GM12864 (cell line): ENCODE data around the gene KRTAP9-9.
"Not testable (repeated sequence)": the region's sequence is repeated elsewhere in the genome, so short reads cannot be mapped to it uniquely, and the experiment has no call there.

Source experiments
- DNase-seq: peaks from one replicate; pipeline ENCODE4 v3.0.0-alpha.2; 2011; ENCODE audit warnings: low read depth
- H3K4me3 ChIP-seq: 2 replicates; pipeline ENCODE4 v1.5.1; 2011; ENCODE audit warnings: mild to moderate bottlenecking, low read depth, low read length, control low read depth
- TF ChIP-seq, protein P1 (sequence below): IDR thresholded peaks from 2 replicates; pipeline ENCODE4 v1.5.1; 2011; ENCODE audit warnings: low read depth, mild to moderate bottlenecking, moderate library complexity, low read length, control low read depth, inconsistent platforms; ENCODE audit errors: missing control alignments

KRTAP9-9 gene

GRCh38 chr17:41230094-41230493, 25.1 kb upstream of the KRTAP9-9 start:
- no peak overlapping the region for H3K4me3 ChIP-seq
- DNase-seq, result no peak
- TF ChIP-seq, protein P1, sequence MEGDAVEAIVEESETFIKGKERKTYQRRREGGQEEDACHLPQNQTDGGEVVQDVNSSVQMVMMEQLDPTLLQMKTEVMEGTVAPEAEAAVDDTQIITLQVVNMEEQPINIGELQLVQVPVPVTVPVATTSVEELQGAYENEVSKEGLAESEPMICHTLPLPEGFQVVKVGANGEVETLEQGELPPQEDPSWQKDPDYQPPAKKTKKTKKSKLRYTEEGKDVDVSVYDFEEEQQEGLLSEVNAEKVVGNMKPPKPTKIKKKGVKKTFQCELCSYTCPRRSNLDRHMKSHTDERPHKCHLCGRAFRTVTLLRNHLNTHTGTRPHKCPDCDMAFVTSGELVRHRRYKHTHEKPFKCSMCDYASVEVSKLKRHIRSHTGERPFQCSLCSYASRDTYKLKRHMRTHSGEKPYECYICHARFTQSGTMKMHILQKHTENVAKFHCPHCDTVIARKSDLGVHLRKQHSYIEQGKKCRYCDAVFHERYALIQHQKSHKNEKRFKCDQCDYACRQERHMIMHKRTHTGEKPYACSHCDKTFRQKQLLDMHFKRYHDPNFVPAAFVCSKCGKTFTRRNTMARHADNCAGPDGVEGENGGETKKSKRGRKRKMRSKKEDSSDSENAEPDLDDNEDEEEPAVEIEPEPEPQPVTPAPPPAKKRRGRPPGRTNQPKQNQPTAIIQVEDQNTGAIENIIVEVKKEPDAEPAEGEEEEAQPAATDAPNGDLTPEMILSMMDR, result no peak

DNA sequence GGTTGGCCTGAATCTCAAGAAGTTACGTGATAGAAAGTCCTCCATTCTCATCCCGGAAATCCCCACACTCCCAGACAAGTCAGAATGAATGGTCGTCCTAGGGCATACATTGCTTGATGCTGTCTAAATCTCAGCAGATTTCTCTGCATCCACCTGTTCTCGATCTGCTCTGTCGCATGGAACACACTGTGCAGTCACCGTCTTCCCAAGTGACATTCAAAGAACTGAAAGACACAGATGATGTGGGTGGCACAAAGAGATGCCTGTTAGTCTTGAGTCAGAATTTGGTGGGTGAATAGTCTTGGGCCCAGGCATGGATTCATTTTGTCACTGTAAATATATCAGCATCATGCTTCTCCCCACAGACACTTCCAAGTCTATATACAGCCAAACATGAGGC, 23.5 kb upstream of the KRTAP9-9 start:
- DNase-seq, result no peak
- no peak overlapping the region for H3K4me3 ChIP-seq
- TF ChIP-seq, protein P1, result no peak

DNA sequence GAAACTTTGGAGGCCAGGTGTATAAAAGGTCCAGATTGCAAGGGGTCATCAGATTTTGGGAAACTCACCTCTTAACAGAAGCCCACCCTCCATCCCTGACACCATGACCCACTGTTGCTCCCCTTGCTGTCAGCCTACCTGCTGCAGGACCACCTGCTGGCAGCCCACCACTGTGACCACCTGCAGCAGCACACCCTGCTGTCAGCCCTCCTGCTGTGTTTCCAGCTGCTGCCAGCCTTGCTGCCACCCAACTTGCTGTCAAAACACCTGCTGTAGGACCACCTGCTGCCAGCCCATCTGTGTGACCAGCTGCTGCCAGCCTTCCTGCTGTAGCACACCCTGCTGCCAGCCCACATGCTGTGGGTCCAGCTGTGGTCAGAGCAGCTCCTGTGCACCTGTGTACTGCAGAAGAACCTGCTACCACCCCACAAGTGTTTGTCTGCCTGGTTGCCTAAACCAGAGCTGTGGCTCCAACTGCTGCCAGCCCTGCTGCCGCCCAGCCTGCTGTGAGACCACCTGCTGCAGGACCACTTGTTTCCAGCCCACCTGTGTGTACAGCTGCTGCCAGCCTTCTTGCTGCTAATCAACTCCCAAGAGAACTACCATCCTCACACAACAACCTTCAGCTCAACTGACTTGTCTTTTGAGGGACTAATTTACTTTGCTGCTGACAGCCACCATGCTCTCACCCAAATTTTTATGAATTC, 22.6 kb upstream of the KRTAP9-9 start, which contains the start of gene KRTAP9-3:
Gene KRTAP9-3, plus strand, starts transcription at position 51 of the 707 bp plus-strand sequence. Its CDS starts 53 bp downstream, at position 104.
- not testable (repeated sequence) for DNase-seq, H3K4me3 ChIP-seq

GRCh38 chr17:41237116-41237515, 18.1 kb upstream of the KRTAP9-9 start:
- DNase-seq, result not testable (repeated sequence)

DNA sequence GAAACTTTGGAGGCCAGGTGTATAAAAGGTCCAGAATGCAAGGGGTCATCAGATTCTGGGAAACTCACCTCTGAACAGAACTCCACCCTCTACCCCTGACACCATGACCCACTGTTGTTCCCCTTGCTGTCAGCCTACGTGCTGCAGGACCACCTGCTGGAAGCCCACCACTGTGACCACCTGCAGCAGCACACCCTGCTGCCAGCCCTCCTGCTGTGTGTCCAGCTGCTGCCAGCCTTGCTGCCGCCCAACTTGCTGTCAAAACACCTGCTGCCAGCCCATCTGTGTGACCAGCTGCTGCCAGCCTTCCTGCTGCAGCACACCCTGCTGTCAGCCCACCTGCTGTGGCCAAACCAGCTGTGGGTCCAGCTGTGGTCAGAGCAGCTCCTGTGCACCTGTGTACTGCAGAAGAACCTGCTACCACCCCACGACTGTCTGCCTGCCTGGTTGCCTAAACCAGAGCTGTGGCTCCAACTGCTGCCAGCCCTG, 17.2 kb upstream of the KRTAP9-9 start, which contains the start of gene KRTAP9-8:
Gene KRTAP9-8, plus strand, starts transcription at position 51 of the 489 bp plus-strand sequence. Its CDS starts 53 bp downstream, at position 104.
- not testable (repeated sequence) for DNase-seq, H3K4me3 ChIP-seq

More at GRCh38 chr17:41237116-41237515, 18.1 kb upstream of the KRTAP9-9 start:
- not testable (repeated sequence) for H3K4me3 ChIP-seq

- DNase-seq, H3K4me3 ChIP-seq: not testable (repeated sequence)
These were observed 8.0 kb upstream of the KRTAP9-9 start for GRCh38 chr17:41246995-41247787.

GRCh38 chr17:41249637-41250240, 5.4 kb upstream of the KRTAP9-9 start, which contains the start of gene KRTAP9-4:
KRTAP9-4 (plus strand) TSS chr17:41249687; CDS start chr17:41249721, 34 bp downstream.
- H3K4me3 ChIP-seq, DNase-seq: not testable (repeated sequence)

DNA sequence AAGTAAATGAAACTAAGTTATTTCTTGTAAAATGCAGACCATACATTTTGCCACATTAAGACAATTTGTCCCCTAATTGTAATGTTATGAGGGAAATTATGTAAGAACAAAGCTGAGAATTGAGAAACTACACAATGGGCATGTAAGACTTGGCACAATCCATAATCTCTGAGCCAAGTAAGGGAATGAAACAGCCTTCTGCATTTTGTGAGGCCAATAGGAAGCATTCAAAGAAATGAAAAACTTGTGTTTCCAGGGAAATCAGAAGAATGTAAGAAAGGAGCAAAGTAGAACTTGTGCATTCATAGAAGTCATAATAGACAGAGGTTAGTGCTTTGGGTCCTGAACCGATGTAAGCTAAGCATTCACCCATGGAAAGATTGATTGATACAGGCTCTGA, 3.9 kb upstream of the KRTAP9-9 start:
- TF ChIP-seq, protein P1, result no peak
- no peak overlapping the region for H3K4me3 ChIP-seq
- DNase-seq, result no peak

- TF ChIP-seq, protein P1, result no peak
- DNase-seq, result no peak
- no peak overlapping the region for H3K4me3 ChIP-seq
These were observed 323 bp upstream of the KRTAP9-9 start for GRCh38 chr17:41254861-41255260.
